ENCODE results near the gene LMX1A. TPM values are rescaled to one million over a fixed set of nuclear protein-coding genes. Genes with fewer than 3 reads are reported as not detected.

Gene LMX1A
- total RNA-seq, 1 donor from 2014 or later = not detected

GRCh38 chr1:165288350-165289120, 68.0 kb downstream of the LMX1A start:
- intact Hi-C loops (cut with micrococcal nuclease) = no loop called here
- peak; percentile 32 for ATAC-seq
- no peak for DNase-seq

GRCh38 chr1:165287781-165288180, 68.7 kb downstream of the LMX1A start:
- ATAC-seq (no peak), DNase-seq (no peak)
- intact Hi-C loops (cut with micrococcal nuclease) = no loop called here

- intact Hi-C loops (cut with micrococcal nuclease) = no loop called here
- ATAC-seq = no peak
- DNase-seq = no peak
Observed at GRCh38 chr1:165287329-165287728, 69.2 kb downstream of the LMX1A start.

DNA sequence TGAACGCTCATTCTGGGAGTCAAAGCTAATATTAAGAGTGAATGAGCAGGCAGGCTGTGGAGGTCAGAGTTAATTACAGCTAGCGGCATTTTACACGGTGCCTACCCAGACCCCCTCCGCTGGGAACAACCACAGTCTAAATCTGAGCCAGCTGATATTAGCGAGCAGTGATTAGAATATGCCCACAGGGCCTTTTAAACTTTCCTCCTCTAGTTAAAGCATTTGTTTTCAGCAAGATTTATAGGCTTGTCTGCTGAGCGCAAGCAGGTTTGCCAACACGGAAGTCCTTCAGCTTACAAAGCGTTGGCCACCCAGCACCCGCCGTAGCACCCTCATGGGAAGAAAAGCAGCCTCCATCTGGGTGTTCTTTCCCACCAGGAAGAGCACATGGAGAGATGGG, 72.1 kb downstream of the LMX1A start:
- intact Hi-C loops (cut with micrococcal nuclease) = no loop called here
- ATAC-seq (no peak), DNase-seq (no peak)

DNA sequence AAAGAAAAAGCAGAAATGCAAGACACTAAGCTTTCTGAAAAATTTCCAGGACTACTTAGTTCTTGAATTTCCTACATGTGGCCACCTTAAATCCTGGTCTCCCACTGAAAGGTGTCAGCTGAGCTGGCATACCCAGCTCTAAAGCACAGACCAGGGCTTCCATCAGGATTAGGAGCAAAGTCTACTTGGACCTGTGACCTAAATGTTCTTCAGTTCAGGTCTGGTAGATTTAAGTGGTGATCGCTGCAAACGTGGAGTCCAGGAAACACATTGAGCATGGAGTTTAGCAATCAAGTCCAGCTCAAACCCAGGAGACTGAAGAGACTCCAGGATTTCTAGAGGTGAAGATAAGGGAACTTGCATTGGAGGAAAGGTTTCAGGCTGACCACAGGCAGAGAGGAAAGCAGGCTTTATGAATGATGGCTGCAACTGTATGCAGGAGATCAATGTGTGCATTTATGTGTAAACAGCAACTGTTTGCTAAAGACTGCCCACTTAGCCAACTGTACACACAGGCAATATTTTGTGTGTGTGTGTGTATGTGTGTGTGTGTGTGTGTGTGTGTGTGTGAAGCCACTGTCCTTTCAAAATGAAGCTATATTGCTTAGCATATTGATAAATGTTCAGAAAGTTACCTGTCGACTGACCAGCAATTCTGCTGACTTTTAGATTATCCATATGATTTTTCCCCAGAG, 75.2 kb downstream of the LMX1A start:
- no peak for DNase-seq
- intact Hi-C loops (cut with micrococcal nuclease) = no loop called here

DNA sequence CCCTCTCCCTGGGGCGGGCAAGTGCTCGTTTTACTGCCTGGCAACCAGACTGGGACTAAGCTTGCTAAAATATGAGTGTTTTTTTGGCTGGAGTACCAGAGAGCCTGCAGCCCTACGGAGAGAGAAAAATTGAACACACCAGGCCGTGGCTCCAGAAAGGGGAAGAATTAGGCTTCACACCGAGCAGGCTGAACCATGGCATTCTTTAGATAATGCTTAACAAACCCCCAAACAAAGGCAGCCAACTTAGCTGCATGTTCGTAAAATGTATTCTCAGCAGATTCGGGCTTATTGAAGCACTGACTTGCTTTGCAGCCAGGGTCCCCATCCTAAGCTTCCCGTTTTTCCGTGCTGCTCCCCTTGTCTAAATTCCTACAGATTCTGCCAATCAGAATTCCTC, 76.6 kb downstream of the LMX1A start:
- no peak for ATAC-seq
- intact Hi-C loops (cut with micrococcal nuclease) = no loop called here
- no peak for DNase-seq

More for the DNA sequence above, 75.2 kb downstream of the LMX1A start:
- ATAC-seq = no peak

DNA sequence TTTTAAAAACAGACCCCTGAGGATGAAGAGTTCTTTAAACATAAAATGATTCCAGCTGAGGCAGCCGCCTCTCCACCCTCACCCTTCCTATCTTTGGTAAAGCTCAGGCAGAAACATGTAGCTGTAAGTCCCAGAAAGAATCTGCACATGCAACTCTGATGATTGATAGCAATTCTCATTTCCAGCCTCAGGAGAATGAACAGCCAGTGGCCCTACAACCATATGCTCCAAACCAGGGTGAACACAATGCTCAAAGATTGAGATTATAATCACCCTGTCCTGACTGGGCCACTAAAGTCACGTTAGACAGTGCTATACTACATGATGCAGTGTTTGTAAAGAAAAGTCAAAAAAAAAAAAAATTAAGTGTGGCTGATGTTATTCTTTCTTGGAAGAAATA, 80.2 kb downstream of the LMX1A start:
- DNase-seq = no peak
- intact Hi-C loops (cut with micrococcal nuclease) = no loop called here
- ATAC-seq = no peak

GRCh38 chr1:165265196-165265838, 91.2 kb downstream of the LMX1A start:
- intact Hi-C loops (cut with micrococcal nuclease) = no loop called here
- ATAC-seq (no peak), DNase-seq (no peak)

GRCh38 chr1:165259706-165260428, 96.6 kb downstream of the LMX1A start:
- ATAC-seq (no peak), DNase-seq (no peak)
- intact Hi-C loops (cut with micrococcal nuclease) = no loop called here

GRCh38 chr1:165259236-165259635, 97.3 kb downstream of the LMX1A start:
- DNase-seq = no peak
- ATAC-seq = no peak
- intact Hi-C loops (cut with micrococcal nuclease) = no loop called here

GRCh38 chr1:165257969-165258459, 98.5 kb downstream of the LMX1A start:
- intact Hi-C loops (cut with micrococcal nuclease) = no loop called here
- peak; percentile 77 for ATAC-seq
- DNase-seq = peak; percentile 48

GRCh38 chr1:165254896-165255625, 101.5 kb downstream of the LMX1A start:
- DNase-seq (no peak), ATAC-seq (no peak)
- intact Hi-C loops (cut with micrococcal nuclease) = no loop called here

DNA sequence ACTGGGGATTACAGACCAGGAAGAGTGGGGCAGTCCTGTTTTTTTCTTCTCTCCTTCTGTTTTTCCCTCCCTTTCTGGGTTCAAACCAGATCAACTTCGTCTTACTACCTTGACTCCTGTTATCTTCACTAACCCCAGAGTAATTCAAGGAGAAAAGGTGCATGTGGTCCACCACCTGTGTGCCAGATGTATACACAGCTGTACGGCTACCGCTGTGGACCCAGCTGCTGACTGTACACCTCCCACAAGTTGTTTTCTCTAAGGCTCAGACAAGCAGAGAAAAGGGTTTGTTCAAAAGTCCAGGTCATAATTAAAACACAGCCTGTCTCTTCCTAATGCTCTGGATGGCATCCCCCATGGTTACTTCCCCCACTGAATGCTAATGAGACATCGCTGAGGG, 102.1 kb downstream of the LMX1A start:
- ATAC-seq (no peak), DNase-seq (no peak)
- intact Hi-C loops (cut with micrococcal nuclease) = no loop called here

- DNase-seq (no peak), ATAC-seq (no peak)
- intact Hi-C loops (cut with micrococcal nuclease) = no loop called here
Observed at GRCh38 chr1:165253818-165254254, 102.7 kb downstream of the LMX1A start.

DNA sequence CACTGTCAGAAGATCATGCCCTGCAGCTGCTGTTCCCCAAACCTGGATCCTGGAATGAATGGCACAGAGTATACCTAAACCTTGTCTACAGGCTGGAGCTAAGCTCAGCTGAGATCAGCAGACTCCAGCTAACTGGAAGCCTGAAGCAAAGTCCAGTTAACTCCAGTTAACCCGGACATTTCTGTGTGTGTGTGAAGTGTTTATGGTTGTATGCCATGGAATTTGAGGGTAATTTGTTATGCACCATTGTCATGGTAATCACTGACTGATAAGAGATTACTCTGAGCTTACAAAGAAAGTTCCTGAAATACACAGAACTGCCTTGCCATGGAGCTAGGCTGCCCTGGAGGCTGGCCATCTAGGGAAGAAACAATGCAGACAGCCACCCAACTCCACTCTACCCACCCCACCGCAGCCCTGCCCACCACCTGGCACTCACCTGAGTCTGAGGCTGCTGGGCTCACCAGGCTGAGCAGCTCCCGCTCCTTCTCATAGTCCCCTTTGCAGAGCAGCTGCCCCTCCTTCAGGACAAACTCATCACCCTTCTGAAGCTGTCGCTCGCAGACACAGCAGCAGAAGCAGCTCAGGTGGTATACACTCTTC, 107.4 kb downstream of the LMX1A start:
- no peak for ATAC-seq
- DNase-seq = no peak
- intact Hi-C loops (cut with micrococcal nuclease) = no loop called here

- intact Hi-C loops (cut with micrococcal nuclease) = no loop called here
- DNase-seq = no peak
- no peak for ATAC-seq
Observed at GRCh38 chr1:165241952-165242351, 114.6 kb downstream of the LMX1A start.

DNA sequence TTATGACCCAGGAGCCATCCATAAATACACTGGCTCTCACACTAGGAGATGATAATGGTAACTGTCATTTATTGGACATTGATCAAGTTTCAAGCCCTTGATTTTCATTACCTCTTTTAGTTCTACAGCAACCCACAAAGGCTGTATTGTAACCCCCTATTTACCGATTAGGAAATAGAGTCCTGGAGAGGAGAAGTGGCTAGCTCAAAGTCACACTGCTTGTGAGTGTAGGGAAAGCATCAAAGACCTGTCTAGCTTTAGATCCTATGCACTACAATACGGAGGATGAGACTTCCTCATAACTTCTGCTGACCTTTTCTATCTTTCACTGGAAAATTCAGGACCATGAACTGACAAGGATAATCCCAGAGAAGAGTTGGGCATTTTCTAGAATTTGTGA, 115.2 kb downstream of the LMX1A start:
- no peak for ATAC-seq
- intact Hi-C loops (cut with micrococcal nuclease) = no loop called here

GRCh38 chr1:165240492-165240891, 116.0 kb downstream of the LMX1A start:
- DNase-seq (no peak), ATAC-seq (peak; percentile 87)
- intact Hi-C loops (cut with micrococcal nuclease) = no loop called here

More for the DNA sequence above, 115.2 kb downstream of the LMX1A start:
- no peak for DNase-seq
